ENCODE data around the gene NLRP13.

DNA sequence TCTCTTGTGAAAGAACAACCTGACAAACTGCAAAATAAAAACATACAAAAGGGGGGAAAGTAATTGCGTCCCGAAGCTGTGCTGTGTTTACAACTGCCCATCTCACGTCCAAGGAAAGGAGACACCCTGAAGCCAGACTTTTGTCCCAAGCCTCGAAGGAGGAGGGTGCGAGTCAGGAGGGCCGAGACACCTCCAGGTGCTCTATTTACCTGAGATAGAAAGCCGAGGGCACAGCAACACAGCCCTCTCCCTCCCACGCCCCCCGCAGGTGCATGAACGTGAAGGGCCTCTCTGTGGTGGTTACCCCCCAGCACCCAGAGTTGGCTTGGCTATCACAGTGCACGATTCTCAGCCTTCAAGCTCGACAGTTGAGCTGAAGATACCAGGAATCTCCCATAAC is 33.2 kb downstream of the NLRP13 start:
- TF ChIP-seq, protein P1, sequence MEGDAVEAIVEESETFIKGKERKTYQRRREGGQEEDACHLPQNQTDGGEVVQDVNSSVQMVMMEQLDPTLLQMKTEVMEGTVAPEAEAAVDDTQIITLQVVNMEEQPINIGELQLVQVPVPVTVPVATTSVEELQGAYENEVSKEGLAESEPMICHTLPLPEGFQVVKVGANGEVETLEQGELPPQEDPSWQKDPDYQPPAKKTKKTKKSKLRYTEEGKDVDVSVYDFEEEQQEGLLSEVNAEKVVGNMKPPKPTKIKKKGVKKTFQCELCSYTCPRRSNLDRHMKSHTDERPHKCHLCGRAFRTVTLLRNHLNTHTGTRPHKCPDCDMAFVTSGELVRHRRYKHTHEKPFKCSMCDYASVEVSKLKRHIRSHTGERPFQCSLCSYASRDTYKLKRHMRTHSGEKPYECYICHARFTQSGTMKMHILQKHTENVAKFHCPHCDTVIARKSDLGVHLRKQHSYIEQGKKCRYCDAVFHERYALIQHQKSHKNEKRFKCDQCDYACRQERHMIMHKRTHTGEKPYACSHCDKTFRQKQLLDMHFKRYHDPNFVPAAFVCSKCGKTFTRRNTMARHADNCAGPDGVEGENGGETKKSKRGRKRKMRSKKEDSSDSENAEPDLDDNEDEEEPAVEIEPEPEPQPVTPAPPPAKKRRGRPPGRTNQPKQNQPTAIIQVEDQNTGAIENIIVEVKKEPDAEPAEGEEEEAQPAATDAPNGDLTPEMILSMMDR (IDR thresholded peaks at IDR 0.05; ENCODE audit: low read depth, low read length): no peak
- TF ChIP-seq POLR2A (IDR thresholded peaks at IDR 0.05; ENCODE audit: extremely low read depth, insufficient read length) (no peak), MYC (IDR thresholded peaks at IDR 0.05; ENCODE audit: low read depth, low read length) (no peak)
- TF ChIP-seq, protein P2, sequence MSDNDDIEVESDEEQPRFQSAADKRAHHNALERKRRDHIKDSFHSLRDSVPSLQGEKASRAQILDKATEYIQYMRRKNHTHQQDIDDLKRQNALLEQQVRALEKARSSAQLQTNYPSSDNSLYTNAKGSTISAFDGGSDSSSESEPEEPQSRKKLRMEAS (IDR thresholded peaks at IDR 0.05; ENCODE audit: low read depth, low read length): no peak
